Muscle of back (tissue), 11 donors: ENCODE data around the gene TLK1. TPM values are rescaled to one million over a fixed set of nuclear protein-coding genes. Genes with fewer than 3 reads are reported as not detected.

Experiments
- DNase-seq, 3 donors: peaks; one replicate each; pipeline versions ENCODE4 v3.0.0 to v3.0.0-alpha.2; 2013
- polyA plus RNA-seq, 10 donors: library from polyadenylated mRNA; unstranded; fragments of 120-200 nt; gene quantifications; one replicate each; pipeline ENCODE4 v1.2.1, GENCODE V29; 2013; ENCODE audit not compliant: insufficient read length in 10 of 10

The TLK1 gene
- polyA plus RNA-seq, 10 donors, result 19.4 to 28.4 (median 23.0) TPM

- no peak for DNase-seq
These were observed 192.3 kb downstream of the TLK1 start for GRCh38 chr2:170968205-170969003.

GRCh38 chr2:170967553-170967952 is 193.1 kb downstream of the TLK1 start:
- no peak for DNase-seq

GRCh38 chr2:170966648-170967396 is 193.9 kb downstream of the TLK1 start:
- no peak for DNase-seq

- no peak for DNase-seq
These were observed 195.1 kb downstream of the TLK1 start for GRCh38 chr2:170965446-170966225.

GRCh38 chr2:170963386-170963785 is 197.3 kb downstream of the TLK1 start:
- no peak for DNase-seq

- DNase-seq, result no peak
These were observed 206.8 kb downstream of the TLK1 start for GRCh38 chr2:170953941-170954340.

GRCh38 chr2:170950221-170950761 is 210.4 kb downstream of the TLK1 start:
- no peak for DNase-seq

GRCh38 chr2:170949415-170949814 is 211.3 kb downstream of the TLK1 start:
- DNase-seq, result no peak

GRCh38 chr2:170944545-170944944 is 216.1 kb downstream of the TLK1 start:
- DNase-seq, result no peak

GRCh38 chr2:170943596-170943995 is 217.1 kb downstream of the TLK1 start:
- DNase-seq, result no peak

GRCh38 chr2:170943041-170943440 is 217.7 kb downstream of the TLK1 start:
- DNase-seq, result no peak

GRCh38 chr2:170942615-170943014 is 218.1 kb downstream of the TLK1 start:
- DNase-seq, result no peak

Other genes with a start within 250 kb of the TLK1 start
- gene GORASP2, start 231.6 kb downstream of the TLK1 start, polyA plus RNA-seq, result 10 to 100 TPM; 66.6 to 84.8 (median 70.6) TPM